Gastrocnemius medialis (tissue), 4 donors: Measurements from ENCODE around the gene SLC25A47. TPM values are rescaled to one million over a fixed set of nuclear protein-coding genes. Genes with fewer than 3 reads are reported as not detected.

ENCODE experiments used
- ATAC-seq, 2 donors: fragments of 150-250 bp; one replicate each; pipeline ENCODE4 v1.9.1; 2016
- DNase-seq, 2 donors: peaks; one replicate each; pipeline ENCODE4 v3.0.0-alpha.2; 2019
- H3K27ac ChIP-seq, 4 donors: fragments of 200-600 bp; sonication (generic); 1 replicate in 1 of 4; 2 replicates in 3 of 4; pipeline ENCODE4 v1.5.1; 2016 to 2018; ENCODE audit warnings: mild to moderate bottlenecking in 2 of 4, moderate library complexity in 1 of 4
- H3K27me3 ChIP-seq, 3 donors: fragments of 200-600 bp; sonication (generic) in 2 of 3; 1 replicate in 1 of 3; 2 replicates in 2 of 3; pipeline versions ENCODE4 v1.5.1 to v1.6.0; 2016 to 2019; ENCODE audit warnings: mild to moderate bottlenecking in 1 of 3, moderate library complexity in 1 of 3
- H3K36me3 ChIP-seq, 2 donors: fragments of 200-600 bp; sonication (generic) in 1 of 2; one replicate each; pipeline ENCODE4 v1.5.1; 2017 to 2018
- H3K4me1 ChIP-seq, 2 donors: fragments of 200-600 bp; sonication (generic) in 1 of 2; one replicate each; pipeline ENCODE4 v1.5.1; 2016 to 2017; ENCODE audit warnings: mild to moderate bottlenecking in 2 of 2
- H3K4me3 ChIP-seq, 4 donors: fragments of 200-600 bp; sonication (generic) in 3 of 4; 1 replicate in 1 of 4; 2 replicates in 3 of 4; pipeline ENCODE4 v1.5.1; 2016 to 2019; ENCODE audit warnings: mild to moderate bottlenecking in 2 of 4
- H3K9me3 ChIP-seq, 3 donors: fragments of 200-600 bp; sonication (generic) in 2 of 3; 1 replicate in 1 of 3; 2 replicates in 2 of 3; pipeline ENCODE4 v1.5.1; 2016 to 2019
- CTCF ChIP-seq, 5 experiments: fragments of 450-650 bp in 3 of 5; fragments of 200-600 bp in 2 of 5; sonication (generic) in 2 of 5; IDR thresholded peaks in 4 of 5; conservative IDR thresholded peaks in 1 of 5; 1 replicate in 4 of 5; 2 replicates in 1 of 5; pipeline ENCODE4 v1.5.1; 2016 to 2019; ENCODE audit warnings: antibody characterized with exemption in 5 of 5, mild to moderate bottlenecking in 3 of 5, moderate library complexity in 3 of 5
- POLR2A ChIP-seq, 2 donors: fragments of 450-650 bp; IDR thresholded peaks; one replicate each; pipeline ENCODE4 v1.6.1; 2017; ENCODE audit warnings: antibody characterized with exemption in 2 of 2, mild to moderate bottlenecking in 2 of 2, moderate library complexity in 2 of 2
- in situ Hi-C, 4 donors: fragments of 200-750 bp; cut with MboI; loops; one replicate each; pipeline versions ENCODE4 v1.15.0 to v1.8.0; 2017; ENCODE audit warnings: low sequenced_read_pairs in 4 of 4
- intact Hi-C: fragments of 100-400 bp; cut with DNase I; formaldehyde crosslinking; loops from one replicate; pipeline ENCODE4 v1.15.1; 2023; ENCODE audit warnings: low total_unique reads
- total RNA-seq, 4 donors: library from RNA; depleted of rRNA; stranded (reverse); fragments of >200 nt; gene quantifications; one replicate each; pipeline versions ENCODE4 v1.1.0 to v1.2.3, GENCODE V29; 2016

Gene SLC25A47
- total RNA-seq, 4 donors from 2014 or later: 0.46 to 1.3 TPM; not detected in 2

DNA sequence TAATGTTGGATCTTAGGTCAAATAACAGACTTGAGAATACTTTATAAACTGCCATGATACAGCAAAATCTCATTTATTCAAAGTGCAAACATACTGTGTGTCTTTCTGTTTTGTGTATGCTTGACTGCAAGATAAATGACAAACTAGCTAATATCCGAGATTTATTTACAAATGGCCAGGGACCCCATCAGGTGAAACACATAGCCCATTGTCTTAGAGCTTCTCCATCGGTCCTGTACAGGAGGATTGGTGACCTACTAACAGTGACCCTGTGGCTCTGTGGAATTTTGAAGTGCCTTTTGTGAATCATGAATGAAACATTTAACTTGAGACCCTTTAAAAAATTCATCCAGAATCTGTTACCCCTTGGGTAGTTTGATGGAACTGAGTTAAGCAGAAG, 44.0 kb upstream of the SLC25A47 start:
- ATAC-seq (no peak), DNase-seq (no peak)
- in situ Hi-C loops (no loop called here), intact Hi-C loops (no loop called here)
- Histone ChIP-seq H3K27me3 (no peaks in the 10 kb centered on the region), H3K4me3 (no peak overlapping the region), H3K36me3 (no peaks in the 10 kb centered on the region), H3K27ac (no peak overlapping the region), H3K4me1 (peaks cover 10 to 11% of the 10 kb centered on the region in 2 donors), H3K9me3 (no peaks in the 10 kb centered on the region)
- TF ChIP-seq POLR2A (IDR thresholded peaks at IDR 0.05) (no peak), CTCF (IDR thresholded peaks at IDR 0.05 in 4 of 5, conservative IDR thresholded peaks at IDR 0.05 in 1 of 5) (no peak)

- H3K27ac ChIP-seq: peak overlapping the region in 1 of 4 donors; percentile 32
- no peaks in the 10 kb centered on the region for H3K36me3 ChIP-seq
- no peaks in the 10 kb centered on the region for H3K9me3 ChIP-seq
- intact Hi-C loops (no loop called here), in situ Hi-C loops (no loop called here)
- no peak for DNase-seq
- H3K27me3 ChIP-seq: no peaks in the 10 kb centered on the region
- H3K4me3 ChIP-seq: no peak overlapping the region
- H3K4me1 ChIP-seq: peaks cover 10 to 12% of the 10 kb centered on the region in 2 donors
- no peak for TF ChIP-seq CTCF (IDR thresholded peaks at IDR 0.05 in 4 of 5, conservative IDR thresholded peaks at IDR 0.05 in 1 of 5)
- no peak for TF ChIP-seq POLR2A (IDR thresholded peaks at IDR 0.05)
- ATAC-seq: no peak
Observed at GRCh38 chr14:100279563-100279962, 43.6 kb upstream of the SLC25A47 start.

GRCh38 chr14:100281286-100282082, 41.7 kb upstream of the SLC25A47 start:
- no peak for TF ChIP-seq CTCF (IDR thresholded peaks at IDR 0.05 in 4 of 5, conservative IDR thresholded peaks at IDR 0.05 in 1 of 5)
- no peak for TF ChIP-seq POLR2A (IDR thresholded peaks at IDR 0.05)
- intact Hi-C loops (no loop called here), in situ Hi-C loops (no loop called here)
- Histone ChIP-seq H3K4me3 (no peak overlapping the region), H3K27me3 (no peaks in the 10 kb centered on the region), H3K4me1 (peaks cover 22 to 23% of the 10 kb centered on the region in 2 donors), H3K9me3 (no peaks in the 10 kb centered on the region), H3K36me3 (no peaks in the 10 kb centered on the region), H3K27ac (peak overlapping the region in 2 of 4 donors; percentile 27 to 44)
- ATAC-seq: no peak
- DNase-seq: no peak

GRCh38 chr14:100282083-100282350, 41.1 kb upstream of the SLC25A47 start:
- Histone ChIP-seq H3K36me3 (no peaks in the 10 kb centered on the region), H3K9me3 (no peaks in the 10 kb centered on the region), H3K4me3 (no peak overlapping the region), H3K27me3 (no peaks in the 10 kb centered on the region), H3K27ac (peak overlapping the region in 1 of 4 donors; percentile 44), H3K4me1 (peaks cover 26 to 27% of the 10 kb centered on the region in 2 donors)
- DNase-seq (no peak), ATAC-seq (no peak)
- in situ Hi-C loops: no loop called here
- TF ChIP-seq CTCF (IDR thresholded peaks at IDR 0.05 in 4 of 5, conservative IDR thresholded peaks at IDR 0.05 in 1 of 5) (no peak), POLR2A (IDR thresholded peaks at IDR 0.05) (no peak)
- intact Hi-C loops: no loop called here
